Measurements from ENCODE around the gene RNLS. TPM values are rescaled to one million over a fixed set of nuclear protein-coding genes. Genes with fewer than 3 reads are reported as not detected.

RNLS gene
- total and polyA plus RNA-seq, 2 of the 8 experiments (the other 6 are each of a cell fraction or from before 2014, with no cell fraction given) = 7.5 to 12.7 TPM

DNA sequence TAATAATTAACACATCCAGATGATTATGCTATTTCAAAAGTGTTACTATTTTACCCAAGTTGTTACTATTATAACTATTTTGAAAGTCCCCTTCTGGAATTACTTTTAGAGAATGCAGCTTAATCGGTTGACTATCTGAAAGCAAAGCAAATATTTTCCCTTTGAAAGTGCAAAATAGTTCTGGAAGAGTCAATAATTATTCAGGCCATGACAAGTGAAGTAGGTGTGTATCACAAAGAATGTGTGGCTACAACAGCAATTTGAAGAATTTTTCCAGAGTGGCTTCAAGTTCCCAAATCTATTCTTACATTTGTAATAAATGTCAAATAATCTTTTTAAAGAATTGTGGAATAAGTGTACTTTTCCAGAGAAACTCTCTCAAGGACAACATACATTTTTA lies 42.8 kb downstream of the RNLS start (continued):
- no peak for TF ChIP-seq RAD21 (IDR thresholded peaks at IDR 0.05 in 1 of 2, conservative IDR thresholded peaks at IDR 0.05 in 1 of 2; ENCODE audit: low read depth in 2 of 2, low read length in 2 of 2)
- no peak for TF ChIP-seq CREB1 (IDR thresholded peaks at IDR 0.05)
- TF ChIP-seq, protein P1, sequence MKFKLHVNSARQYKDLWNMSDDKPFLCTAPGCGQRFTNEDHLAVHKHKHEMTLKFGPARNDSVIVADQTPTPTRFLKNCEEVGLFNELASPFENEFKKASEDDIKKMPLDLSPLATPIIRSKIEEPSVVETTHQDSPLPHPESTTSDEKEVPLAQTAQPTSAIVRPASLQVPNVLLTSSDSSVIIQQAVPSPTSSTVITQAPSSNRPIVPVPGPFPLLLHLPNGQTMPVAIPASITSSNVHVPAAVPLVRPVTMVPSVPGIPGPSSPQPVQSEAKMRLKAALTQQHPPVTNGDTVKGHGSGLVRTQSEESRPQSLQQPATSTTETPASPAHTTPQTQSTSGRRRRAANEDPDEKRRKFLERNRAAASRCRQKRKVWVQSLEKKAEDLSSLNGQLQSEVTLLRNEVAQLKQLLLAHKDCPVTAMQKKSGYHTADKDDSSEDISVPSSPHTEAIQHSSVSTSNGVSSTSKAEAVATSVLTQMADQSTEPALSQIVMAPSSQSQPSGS (IDR thresholded peaks at IDR 0.05; ENCODE audit: low read length) = no peak
- TF ChIP-seq GTF2F1 (IDR thresholded peaks at IDR 0.05; ENCODE audit: borderline replicate concordance, low read depth, low read length) = no peak
- no peak for TF ChIP-seq SIRT6 (IDR thresholded peaks at IDR 0.05; ENCODE audit: low read length)
- no peak for TF ChIP-seq MAFK (IDR thresholded peaks at IDR 0.05; ENCODE audit: low read depth, low read length)
